ENCODE measurements around the gene CCDC43.
"Not testable (repeated sequence)": the region's sequence is repeated elsewhere in the genome, so short reads cannot be mapped to it uniquely, and the experiment has no call there.

CCDC43 gene

DNA sequence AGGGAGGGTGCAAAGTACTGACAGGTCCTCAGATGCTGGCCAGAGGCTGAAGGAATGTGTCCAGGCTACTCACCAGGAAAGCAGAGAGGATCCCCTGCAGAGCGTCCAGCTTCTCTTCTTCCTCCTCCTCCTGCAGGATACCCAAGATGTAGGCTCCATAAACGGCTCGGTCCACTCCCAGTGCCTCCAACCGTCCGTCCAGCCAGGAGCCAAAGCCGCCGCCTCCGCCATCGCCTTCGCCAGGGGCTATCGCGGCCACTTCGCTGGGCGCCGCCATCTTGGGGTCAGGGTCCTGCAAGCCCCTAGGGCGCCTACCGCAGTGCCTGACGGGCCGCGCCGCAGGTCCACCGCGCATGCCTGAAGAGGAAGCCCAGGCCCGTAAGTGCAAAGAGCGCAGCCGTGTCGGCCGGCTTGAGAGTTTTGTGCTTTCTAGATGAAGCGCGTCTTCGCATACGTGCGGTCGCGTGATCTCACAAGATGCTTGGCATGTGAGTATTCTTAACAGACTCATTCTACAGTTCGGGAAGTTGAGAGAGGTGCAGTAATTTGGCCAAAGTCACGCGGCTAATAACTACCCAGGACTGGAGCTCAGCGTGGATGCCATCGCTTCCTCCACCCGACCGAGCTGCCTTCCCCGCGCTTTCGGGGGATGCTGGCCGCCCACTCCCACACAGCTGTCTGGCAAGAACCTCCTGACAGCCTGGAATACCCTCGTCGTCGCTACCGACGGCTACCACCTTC is at the start of gene CCDC43:
Gene CCDC43 (minus strand): TSS at position 300 of the 741 bp plus-strand sequence. CDS start 23 bp downstream, at position 277.
- peak; percentile 94 for DNase-seq
- in situ Hi-C loops (cut with MboI; ENCODE audit: low pct_unique_long_range_greater_than_20kb, low sequenced_read_pairs) = no loop called here

GRCh38 chr17:44738214-44738906 is 48.8 kb upstream of the CCDC43 start:
- in situ Hi-C loops (cut with MboI; ENCODE audit: low pct_unique_long_range_greater_than_20kb, low sequenced_read_pairs) = no loop called here
- DNase-seq = no peak

DNA sequence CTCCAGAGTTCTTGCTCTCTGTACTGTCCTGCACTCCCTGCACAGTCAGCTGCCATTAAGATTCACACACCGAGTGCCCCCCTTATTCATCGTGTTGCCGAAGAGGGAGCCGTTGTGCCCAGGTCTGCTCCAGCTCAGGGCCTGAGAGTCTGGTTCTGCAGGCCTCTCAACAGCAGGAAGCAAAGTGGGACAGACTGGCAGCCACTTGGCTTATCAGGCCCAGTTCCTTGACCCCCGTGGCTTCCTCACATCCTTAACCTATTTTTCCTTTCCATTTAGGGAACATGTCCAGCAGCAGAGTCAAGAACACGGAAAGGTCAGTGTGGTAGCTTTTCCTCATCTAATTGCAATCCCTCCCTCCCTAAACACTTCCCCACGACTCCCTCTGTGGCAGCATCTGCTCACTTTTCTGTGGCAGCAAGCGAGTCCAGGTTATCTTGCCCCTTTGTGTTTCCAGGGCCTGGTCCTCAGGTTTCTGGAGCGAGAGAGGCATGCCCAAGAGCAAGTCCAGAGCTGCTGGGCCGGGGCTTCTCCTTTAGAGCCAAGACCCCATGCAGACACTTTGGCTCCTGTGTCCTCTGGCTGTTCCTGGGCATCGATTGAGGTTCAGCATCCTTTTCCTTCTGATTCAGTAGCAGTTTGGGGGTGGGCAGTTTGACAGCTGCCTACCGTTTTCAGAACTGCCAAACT is 47.1 kb upstream of the CCDC43 start:
- DNase-seq = no peak
- in situ Hi-C loops (cut with MboI; ENCODE audit: low pct_unique_long_range_greater_than_20kb, low sequenced_read_pairs) = no loop called here

DNA sequence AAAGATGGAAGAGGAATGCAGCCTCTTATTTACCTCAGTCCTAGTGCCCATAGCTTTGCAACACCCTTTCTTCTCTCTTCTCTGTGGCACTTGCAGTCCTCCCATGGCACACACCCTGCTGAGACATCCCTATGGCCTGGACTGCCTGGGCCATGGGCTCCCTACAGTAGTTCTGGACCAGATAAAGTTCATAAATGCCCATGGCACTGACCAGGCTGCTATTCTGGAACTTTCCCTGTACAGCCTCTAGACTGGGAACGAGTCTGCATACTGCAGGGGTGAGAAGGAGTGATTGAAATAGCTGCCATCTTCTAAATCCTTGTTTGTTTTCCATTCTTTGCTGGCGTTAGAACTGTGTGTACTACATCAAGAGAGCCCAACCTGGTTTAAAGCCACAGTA is 44.7 kb upstream of the CCDC43 start:
- no peak for DNase-seq
- in situ Hi-C loops (cut with MboI; ENCODE audit: low pct_unique_long_range_greater_than_20kb, low sequenced_read_pairs) = no loop called here

DNA sequence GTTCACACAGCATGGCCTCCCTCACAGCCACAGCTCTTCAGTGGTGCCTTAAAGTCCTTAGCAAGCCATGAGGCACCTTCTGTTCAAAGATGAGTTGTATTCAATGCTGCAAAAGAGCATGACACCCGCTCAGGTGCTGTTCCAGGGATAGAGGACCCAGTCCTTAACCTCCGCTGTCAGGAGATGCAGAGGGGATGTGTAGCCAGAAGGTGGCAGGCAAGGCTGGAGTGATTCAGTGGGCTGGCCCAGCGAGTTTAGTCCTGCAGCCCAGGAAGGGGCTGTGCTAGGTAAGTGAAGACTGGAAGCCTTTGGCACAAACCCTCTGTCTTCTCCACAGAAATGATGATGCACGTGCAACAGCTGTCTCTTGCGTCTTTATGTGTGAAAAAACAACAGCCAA is 44.2 kb upstream of the CCDC43 start:
- in situ Hi-C loops (cut with MboI; ENCODE audit: low pct_unique_long_range_greater_than_20kb, low sequenced_read_pairs) = no loop called here
- DNase-seq = peak; percentile 40

- DNase-seq; in situ Hi-C loops (cut with MboI; ENCODE audit: low pct_unique_long_range_greater_than_20kb, low sequenced_read_pairs): not testable (repeated sequence)
Observed at GRCh38 chr17:44726121-44726520, 36.5 kb upstream of the CCDC43 start.

GRCh38 chr17:44722254-44722653 is 32.7 kb upstream of the CCDC43 start:
- DNase-seq = no peak
- in situ Hi-C loops (cut with MboI; ENCODE audit: low pct_unique_long_range_greater_than_20kb, low sequenced_read_pairs) = no loop called here

DNA sequence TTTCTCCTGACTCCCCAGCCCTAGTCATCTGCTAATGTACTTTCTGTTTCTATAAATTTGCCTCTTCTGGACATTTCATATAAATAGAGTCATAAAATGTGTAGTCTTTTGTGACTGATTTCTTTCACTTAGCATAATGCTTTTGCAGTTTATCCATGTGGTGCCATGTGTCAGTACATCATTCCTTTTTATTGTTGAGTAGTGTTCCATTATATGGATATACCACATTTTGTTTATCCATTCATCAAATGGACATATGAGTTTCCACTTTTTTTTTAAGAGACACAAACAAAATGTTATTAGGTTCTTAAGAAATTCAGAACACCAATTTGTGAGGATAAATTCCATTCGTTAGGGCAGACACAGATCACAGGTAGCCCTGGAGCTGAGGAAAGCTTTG is 29.9 kb upstream of the CCDC43 start:
- DNase-seq = no peak
- in situ Hi-C loops (cut with MboI; ENCODE audit: low pct_unique_long_range_greater_than_20kb, low sequenced_read_pairs) = no loop called here

- peak; percentile 95 for DNase-seq
- in situ Hi-C loops (cut with MboI; ENCODE audit: low pct_unique_long_range_greater_than_20kb, low sequenced_read_pairs) = no loop called here
Observed at GRCh38 chr17:44708401-44709263, 19.1 kb upstream of the CCDC43 start, which contains the start of gene DBF4B. Gene DBF4B (plus strand): TSS chr17:44708665. CDS start chr17:44708821, 156 bp downstream.

- in situ Hi-C loops (cut with MboI; ENCODE audit: low pct_unique_long_range_greater_than_20kb, low sequenced_read_pairs) = no loop called here
- DNase-seq = no peak
Observed at GRCh38 chr17:44707755-44708400, 18.3 kb upstream of the CCDC43 start.

GRCh38 chr17:44700288-44700687 is 10.7 kb upstream of the CCDC43 start:
- in situ Hi-C loops (cut with MboI; ENCODE audit: low pct_unique_long_range_greater_than_20kb, low sequenced_read_pairs); DNase-seq: not testable (repeated sequence)

- DNase-seq = no peak
- in situ Hi-C loops (cut with MboI; ENCODE audit: low pct_unique_long_range_greater_than_20kb, low sequenced_read_pairs) = no loop called here
Observed at GRCh38 chr17:44693609-44694008, 4.0 kb upstream of the CCDC43 start.

DNA sequence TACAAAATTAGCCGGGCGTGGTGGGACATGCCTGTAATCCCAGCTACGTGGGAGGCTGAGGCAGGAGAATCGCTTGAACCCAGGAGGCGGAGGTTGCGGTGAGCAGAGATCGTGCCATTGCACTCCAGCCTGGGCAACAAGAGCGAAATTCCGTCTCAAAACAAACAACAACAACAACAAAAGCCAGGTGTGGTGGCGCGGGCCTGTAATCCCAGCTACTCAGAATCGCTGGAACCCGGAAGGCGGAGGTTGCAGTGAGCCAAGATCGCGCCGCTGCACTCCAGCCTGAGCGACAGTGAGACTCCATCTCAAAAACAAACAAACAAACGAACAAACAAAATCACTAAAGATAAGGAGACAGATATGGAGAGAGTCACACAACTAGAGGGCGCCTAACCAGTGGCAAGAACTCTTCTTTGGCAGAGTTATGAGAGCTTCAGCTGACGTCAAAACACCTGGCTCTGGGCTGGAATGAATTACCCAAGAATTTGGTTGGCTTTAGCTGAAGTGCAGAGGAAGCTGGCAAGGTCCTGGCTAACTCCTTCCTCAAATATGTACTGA is 1.2 kb upstream of the CCDC43 start:
- peak; percentile 58 for DNase-seq
- in situ Hi-C loops (cut with MboI; ENCODE audit: low pct_unique_long_range_greater_than_20kb, low sequenced_read_pairs) = not testable (repeated sequence)

- no peak for DNase-seq
- in situ Hi-C loops (cut with MboI; ENCODE audit: low pct_unique_long_range_greater_than_20kb, low sequenced_read_pairs) = no loop called here
Observed at GRCh38 chr17:44688675-44689476, 700 bp downstream of the CCDC43 start.

DNA sequence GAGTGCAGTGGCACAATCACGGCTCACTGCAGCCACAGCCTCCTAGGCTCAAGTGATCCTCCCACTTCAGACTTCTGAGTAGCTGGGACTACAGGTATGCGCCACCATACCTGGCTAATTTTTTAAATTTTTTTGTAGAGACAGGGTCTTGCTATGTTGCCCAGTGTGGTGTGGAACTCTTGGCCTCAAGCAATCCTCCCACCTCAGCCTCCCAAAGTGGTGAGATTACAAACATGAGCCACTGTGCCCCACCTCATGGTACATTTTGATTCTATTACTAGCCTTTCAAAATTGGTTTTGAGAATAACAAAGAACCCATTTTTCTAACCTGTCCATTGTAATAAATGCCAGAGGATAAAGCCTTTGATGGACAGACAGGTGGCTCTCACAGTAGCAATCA is 1.4 kb downstream of the CCDC43 start:
- in situ Hi-C loops (cut with MboI; ENCODE audit: low pct_unique_long_range_greater_than_20kb, low sequenced_read_pairs) = no loop called here
- DNase-seq = no peak

DNA sequence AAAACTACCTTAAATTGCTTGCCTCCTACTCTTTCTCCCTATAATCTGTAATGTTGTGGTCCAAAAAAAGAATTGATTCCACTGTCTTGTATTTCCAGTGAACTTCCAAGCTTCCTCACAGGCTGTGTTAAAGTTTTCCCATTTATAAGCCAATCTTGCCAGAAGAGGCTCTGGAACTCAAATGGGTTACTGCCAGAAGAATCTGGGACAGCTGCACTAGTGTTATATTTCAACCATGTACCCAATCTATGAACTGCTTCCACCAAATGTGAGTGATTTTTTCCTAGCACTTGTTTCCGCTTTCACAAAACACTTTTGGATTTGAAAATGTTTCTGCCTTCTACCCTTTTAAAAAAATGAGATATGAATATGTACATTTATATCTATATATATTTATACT is 1.8 kb downstream of the CCDC43 start:
- DNase-seq = no peak

DNA sequence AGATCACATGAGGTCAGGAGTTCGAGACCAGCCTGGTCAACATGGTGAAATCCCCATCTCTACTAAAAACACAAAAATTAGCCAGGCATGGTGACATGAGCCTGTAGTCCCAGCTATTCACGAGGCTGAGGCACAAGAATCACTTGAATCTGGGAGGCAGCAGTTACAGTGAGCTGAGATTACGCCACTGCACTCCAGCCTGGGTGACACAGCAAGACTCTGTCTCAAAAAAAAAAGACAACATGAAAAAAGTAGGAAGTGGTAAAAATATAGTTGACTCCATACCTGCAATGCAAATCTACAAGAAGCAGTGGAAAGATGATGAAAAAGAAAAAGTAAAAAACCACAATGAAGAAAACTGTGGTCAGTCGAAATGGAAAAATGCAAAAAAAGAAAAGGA is 6.3 kb downstream of the CCDC43 start:
- in situ Hi-C loops (cut with MboI; ENCODE audit: low pct_unique_long_range_greater_than_20kb, low sequenced_read_pairs) = not testable (repeated sequence)
- peak; percentile 61 for DNase-seq

More for the DNA sequence above, 1.8 kb downstream of the CCDC43 start:
- in situ Hi-C loops (cut with MboI; ENCODE audit: low pct_unique_long_range_greater_than_20kb, low sequenced_read_pairs) = no loop called here

GRCh38 chr17:44677136-44677535 is 12.4 kb downstream of the CCDC43 start:
- DNase-seq = no peak
- in situ Hi-C loops (cut with MboI; ENCODE audit: low pct_unique_long_range_greater_than_20kb, low sequenced_read_pairs) = no loop called here

Measured in KBM-7 (cell line).